ENCODE data around the gene KRTAP4-12.

DNA sequence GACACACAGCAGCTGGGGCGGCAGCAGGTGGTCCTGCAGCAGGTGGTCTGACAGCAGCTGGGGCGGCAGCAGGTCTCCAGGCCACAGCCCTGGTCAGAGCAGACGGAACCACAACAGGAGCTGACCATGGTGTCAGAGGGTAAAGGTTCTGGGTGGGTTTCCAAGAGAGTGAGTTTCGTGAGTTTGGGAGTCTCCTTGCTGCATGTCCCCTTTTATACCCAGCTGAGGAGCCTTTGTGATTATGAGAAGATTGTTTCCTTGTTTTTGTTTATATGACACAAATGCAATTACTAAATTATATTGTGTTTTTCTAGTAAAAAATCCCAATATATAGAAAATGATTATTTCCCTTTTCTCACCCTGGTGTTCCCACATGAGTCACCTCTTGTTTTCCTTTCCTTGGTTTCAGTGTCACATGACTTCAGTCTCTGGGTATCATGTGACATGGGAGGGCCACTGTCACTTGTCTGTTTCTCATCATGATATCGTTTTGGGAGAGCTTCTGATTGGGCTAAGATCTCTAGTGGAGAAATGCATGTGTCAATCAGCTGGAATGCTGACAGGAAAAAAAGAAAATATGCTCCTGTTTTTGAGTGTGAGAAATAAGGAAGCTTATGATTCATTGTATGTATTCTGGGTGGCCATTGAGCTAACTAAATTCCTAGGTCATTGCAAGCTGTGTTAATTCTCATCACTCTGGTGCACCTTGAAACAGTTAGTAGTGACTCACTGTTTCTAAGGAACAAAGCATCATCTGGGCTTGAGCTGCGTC, 16.6 kb upstream of the KRTAP4-12 start, which contains the start of gene KRTAP4-6:
- TF ChIP-seq CTCF (IDR thresholded peaks at IDR 0.05) (no peak), POLR2A (IDR thresholded peaks at IDR 0.05) (no peak)

Measured in testis (tissue), 2 donors.